NCI-H82 treated with DMSO at 0.1 percent for 48 hours (cell line): ENCODE results near the gene CLEC18A.
"Not testable (repeated sequence)": the region's sequence is repeated elsewhere in the genome, so short reads cannot be mapped to it uniquely, and the experiment has no call there.

ENCODE experiments used
- DNase-seq: peaks from one replicate; lab custom pipeline; 2025; ENCODE audit not compliant: unreplicated experiment; lab: John Stamatoyannopoulos, UW

CLEC18A gene

GRCh38 chr16:69951017-69951671, at the start of gene CLEC18A:
Gene CLEC18A, plus strand, starts transcription at chr16:69951334. Its CDS starts 33 bp downstream, at chr16:69951367.
- not testable (repeated sequence) for DNase-seq

GRCh38 chr16:69903865-69904415, 47.2 kb upstream of the CLEC18A start:
- no peak for DNase-seq

- DNase-seq: no peak
These were observed 46.5 kb upstream of the CLEC18A start for GRCh38 chr16:69904495-69905170.

GRCh38 chr16:69905171-69905555, 46.0 kb upstream of the CLEC18A start:
- DNase-seq: no peak

GRCh38 chr16:69906838-69907401, 44.2 kb upstream of the CLEC18A start:
- no peak for DNase-seq

- no peak for DNase-seq
These were observed 42.1 kb upstream of the CLEC18A start for GRCh38 chr16:69909043-69909442.

GRCh38 chr16:69909760-69910159, 41.4 kb upstream of the CLEC18A start:
- no peak for DNase-seq

GRCh38 chr16:69910964-69911363, 40.2 kb upstream of the CLEC18A start:
- DNase-seq: no peak

- no peak for DNase-seq
These were observed 34.7 kb upstream of the CLEC18A start for GRCh38 chr16:69916462-69916861.

GRCh38 chr16:69917311-69917710, 33.8 kb upstream of the CLEC18A start:
- no peak for DNase-seq

- DNase-seq: no peak
These were observed 33.4 kb upstream of the CLEC18A start for GRCh38 chr16:69917739-69918138.

GRCh38 chr16:69918241-69918640, 32.9 kb upstream of the CLEC18A start:
- DNase-seq: no peak

GRCh38 chr16:69921127-69921526, 30.0 kb upstream of the CLEC18A start:
- DNase-seq: no peak

- DNase-seq: no peak
These were observed 28.9 kb upstream of the CLEC18A start for GRCh38 chr16:69922200-69922599.

GRCh38 chr16:69924041-69924775, 26.9 kb upstream of the CLEC18A start:
- no peak for DNase-seq

GRCh38 chr16:69924777-69925191, 26.4 kb upstream of the CLEC18A start:
- DNase-seq: no peak

- DNase-seq: no peak
These were observed 25.8 kb upstream of the CLEC18A start for GRCh38 chr16:69925311-69925710.

- no peak for DNase-seq
These were observed 24.9 kb upstream of the CLEC18A start for GRCh38 chr16:69926241-69926640.

GRCh38 chr16:69927056-69927757, 23.9 kb upstream of the CLEC18A start:
- DNase-seq: no peak

- DNase-seq: no peak
These were observed 22.2 kb upstream of the CLEC18A start for GRCh38 chr16:69928856-69929400.
